HUDEP-2 (cell line): ENCODE data around the gene FBXW2.

Experiments used
- DNase-seq, 76 experiments: peaks; one replicate each; lab custom pipeline; 2025; ENCODE audit not compliant: unreplicated experiment in 76 of 76; lab: John Stamatoyannopoulos, UW

The FBXW2 gene

GRCh38 chr9:120780367-120780766 is 12.8 kb downstream of the FBXW2 start:
- DNase-seq, result no peak

GRCh38 chr9:120779227-120779626 is 14.0 kb downstream of the FBXW2 start:
- DNase-seq, result no peak

- DNase-seq, result no peak
Measured at GRCh38 chr9:120778758-120779157, 14.5 kb downstream of the FBXW2 start.

GRCh38 chr9:120777229-120777628 is 16.0 kb downstream of the FBXW2 start:
- no peak for DNase-seq

- no peak for DNase-seq
Measured at GRCh38 chr9:120776788-120777187, 16.4 kb downstream of the FBXW2 start.

- DNase-seq, result peak in 19 of 76 experiments; percentile 2 to 40 (median 9)
Measured at GRCh38 chr9:120775859-120776258, 17.4 kb downstream of the FBXW2 start.

- no peak for DNase-seq
Measured at GRCh38 chr9:120774719-120775118, 18.5 kb downstream of the FBXW2 start.

- DNase-seq, result no peak
Measured at GRCh38 chr9:120773256-120773655, 20.0 kb downstream of the FBXW2 start.

GRCh38 chr9:120770931-120771330 is 22.3 kb downstream of the FBXW2 start:
- DNase-seq, result no peak

GRCh38 chr9:120768886-120769285 is 24.3 kb downstream of the FBXW2 start:
- DNase-seq, result no peak

- DNase-seq, result no peak
Measured at GRCh38 chr9:120768247-120768646, 25.0 kb downstream of the FBXW2 start.

- no peak for DNase-seq
Measured at GRCh38 chr9:120767451-120767850, 25.8 kb downstream of the FBXW2 start.

- no peak for DNase-seq
Measured at GRCh38 chr9:120765910-120766425, 27.2 kb downstream of the FBXW2 start.

- DNase-seq, result no peak
Measured at GRCh38 chr9:120764476-120764875, 28.7 kb downstream of the FBXW2 start.

- DNase-seq, result no peak
Measured at GRCh38 chr9:120761006-120761405, 32.2 kb downstream of the FBXW2 start.

GRCh38 chr9:120759755-120760400 is 33.3 kb downstream of the FBXW2 start:
- DNase-seq, result no peak

- no peak for DNase-seq
Measured at GRCh38 chr9:120758544-120758943, 34.7 kb downstream of the FBXW2 start.

- no peak for DNase-seq
Measured at GRCh38 chr9:120757026-120757913, 35.9 kb downstream of the FBXW2 start.

- DNase-seq, result no peak
Measured at GRCh38 chr9:120756531-120756930, 36.7 kb downstream of the FBXW2 start.

- DNase-seq, result peak in 44 of 76 experiments; percentile 3 to 60 (median 34)
Measured at GRCh38 chr9:120755810-120756434, 37.3 kb downstream of the FBXW2 start.

GRCh38 chr9:120755044-120755443 is 38.2 kb downstream of the FBXW2 start:
- no peak for DNase-seq
